ENCODE measurements around the gene PRRG1. TPM values are rescaled to one million over a fixed set of nuclear protein-coding genes. Genes with fewer than 3 reads are reported as not detected.

The PRRG1 gene
- total RNA-seq, 1 experiment from 2014 or later = 9.0 TPM

DNA sequence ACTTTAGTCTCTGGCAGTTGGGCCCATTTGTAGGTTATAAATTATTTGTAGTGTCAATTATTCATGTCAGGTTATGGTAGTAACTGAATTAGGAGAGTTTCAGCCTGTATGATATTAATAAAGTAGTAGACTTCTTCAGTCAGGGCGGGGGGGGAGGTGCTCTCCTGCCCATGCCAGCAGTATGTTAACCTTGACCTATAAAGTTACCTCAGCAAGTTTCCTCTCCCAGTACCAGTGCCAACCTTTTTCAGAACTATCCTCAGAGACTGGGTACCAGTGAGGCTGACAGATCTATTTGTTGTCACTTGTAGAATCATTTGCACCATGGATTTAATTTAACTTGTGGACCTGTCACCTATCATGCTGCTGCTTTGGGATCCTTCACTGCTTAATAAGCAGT, 88.0 kb downstream of the PRRG1 start:
- peaks cover 11 to 24% of the 10 kb centered on the region in 2 experiments for H3K4me1 Mint-ChIP-seq
- H3T11ph ChIP-seq (ENCODE audit: low read length) = no peak overlapping the region
- no peak overlapping the region for H3K18ac ChIP-seq (ENCODE audit: insufficient read length, low read depth, low read length)
- no peak overlapping the region for H3K23ac ChIP-seq (ENCODE audit: insufficient read length, low read depth, low read length)
- H3K14ac ChIP-seq (ENCODE audit: insufficient read depth, low read length) = no peak overlapping the region
- H3K9ac ChIP-seq (ENCODE audit: extremely low read depth, insufficient read length, low read length) = no peak overlapping the region
- H3K9me3 Mint-ChIP-seq = peaks cover 38 to 53% of the 10 kb centered on the region in 2 experiments
- H3K27ac Mint-ChIP-seq = no peak overlapping the region
- H3K23me2 ChIP-seq (ENCODE audit: insufficient read length, low read depth, low read length, poor library complexity, severe bottlenecking) = no peaks in the 10 kb centered on the region
- H2BK5ac ChIP-seq (ENCODE audit: insufficient read length, low read length) = no peak overlapping the region
- H3K79me1 ChIP-seq (ENCODE audit: insufficient read depth, low read depth, low read length, poor library complexity, severe bottlenecking) = no peaks in the 10 kb centered on the region
- H4K5ac ChIP-seq (ENCODE audit: insufficient read length, low read depth, low read length) = no peak overlapping the region
- H2BK12ac ChIP-seq (ENCODE audit: insufficient read length, low read depth, low read length) = no peak overlapping the region
- no peak overlapping the region for H2BK20ac ChIP-seq (ENCODE audit: low read depth, low read length, poor library complexity, severe bottlenecking)
- H3K36me3 Mint-ChIP-seq (ENCODE audit: insufficient read depth in 1 of 3, low read depth in 3 of 3) = peaks cover 13 to 38% (median 29%) of the 10 kb centered on the region in 3 experiments; a peak in 6 of 7 replicates
- H3K56ac ChIP-seq (ENCODE audit: insufficient read length, low read depth, low read length) = no peak overlapping the region
- no peak overlapping the region for H2AK5ac ChIP-seq (ENCODE audit: insufficient read length, low read length)
- no peak for DNase-seq
- no peaks in the 10 kb centered on the region for H3K27me3 Mint-ChIP-seq (ENCODE audit: low read depth)
- no peak overlapping the region for H4K8ac ChIP-seq (replicated peaks; ENCODE audit: insufficient read length, low read depth, low read length)
- TF ChIP-seq, protein P1, sequence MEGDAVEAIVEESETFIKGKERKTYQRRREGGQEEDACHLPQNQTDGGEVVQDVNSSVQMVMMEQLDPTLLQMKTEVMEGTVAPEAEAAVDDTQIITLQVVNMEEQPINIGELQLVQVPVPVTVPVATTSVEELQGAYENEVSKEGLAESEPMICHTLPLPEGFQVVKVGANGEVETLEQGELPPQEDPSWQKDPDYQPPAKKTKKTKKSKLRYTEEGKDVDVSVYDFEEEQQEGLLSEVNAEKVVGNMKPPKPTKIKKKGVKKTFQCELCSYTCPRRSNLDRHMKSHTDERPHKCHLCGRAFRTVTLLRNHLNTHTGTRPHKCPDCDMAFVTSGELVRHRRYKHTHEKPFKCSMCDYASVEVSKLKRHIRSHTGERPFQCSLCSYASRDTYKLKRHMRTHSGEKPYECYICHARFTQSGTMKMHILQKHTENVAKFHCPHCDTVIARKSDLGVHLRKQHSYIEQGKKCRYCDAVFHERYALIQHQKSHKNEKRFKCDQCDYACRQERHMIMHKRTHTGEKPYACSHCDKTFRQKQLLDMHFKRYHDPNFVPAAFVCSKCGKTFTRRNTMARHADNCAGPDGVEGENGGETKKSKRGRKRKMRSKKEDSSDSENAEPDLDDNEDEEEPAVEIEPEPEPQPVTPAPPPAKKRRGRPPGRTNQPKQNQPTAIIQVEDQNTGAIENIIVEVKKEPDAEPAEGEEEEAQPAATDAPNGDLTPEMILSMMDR (conservative IDR thresholded peaks at IDR 0.05) = no peak
- no peak overlapping the region for H3K4ac ChIP-seq (ENCODE audit: low read depth, low read length)
- H3K4me1 ChIP-seq (ENCODE audit: insufficient read depth, low read length) = no peaks in the 10 kb centered on the region; the same call in 1 of the 2 replicates
- no peak overlapping the region for H2AFZ ChIP-seq (ENCODE audit: low read length)
- H3K27ac ChIP-seq (ENCODE audit: insufficient read length, low read depth, low read length) = no peak overlapping the region
- H4K20me1 ChIP-seq (ENCODE audit: control insufficient read depth, insufficient read depth, insufficient read length) = no peaks in the 10 kb centered on the region
- H3K4me2 ChIP-seq (ENCODE audit: insufficient read depth, insufficient read length, low read length) = no peak overlapping the region
- H2BK120ac ChIP-seq (ENCODE audit: low read depth, low read length, poor library complexity, severe bottlenecking) = no peak overlapping the region
- H4K91ac ChIP-seq (ENCODE audit: insufficient read length, low read depth, low read length) = no peak overlapping the region
- no CpG with 5 or more reads among the region's 1 CpG for WGBS (ENCODE audit: extremely low coverage, insufficient read length, low lambda C conversion rate)
- no peaks in the 10 kb centered on the region for H3K27me3 ChIP-seq (ENCODE audit: insufficient read depth, low read length)
- no peak overlapping the region for H2BK15ac ChIP-seq (ENCODE audit: low read depth, low read length)
- no peaks in the 10 kb centered on the region for H3K9me3 ChIP-seq (ENCODE audit: control insufficient read depth, low read depth, low read length)
- no peaks in the 10 kb centered on the region for H3K79me2 ChIP-seq (ENCODE audit: insufficient read depth, low read length)
- no peak overlapping the region for H3K4me3 Mint-ChIP-seq
